ENCODE data around the gene TSACC. TPM values are rescaled to one million over a fixed set of nuclear protein-coding genes. Genes with fewer than 3 reads are reported as not detected.

TSACC gene
- total RNA-seq (2022; extraction: Qiagen RNA extraction; ENCODE audit: low read depth): 2.0 to 2.8 TPM (median 2.2 TPM) in 5 replicates

DNA sequence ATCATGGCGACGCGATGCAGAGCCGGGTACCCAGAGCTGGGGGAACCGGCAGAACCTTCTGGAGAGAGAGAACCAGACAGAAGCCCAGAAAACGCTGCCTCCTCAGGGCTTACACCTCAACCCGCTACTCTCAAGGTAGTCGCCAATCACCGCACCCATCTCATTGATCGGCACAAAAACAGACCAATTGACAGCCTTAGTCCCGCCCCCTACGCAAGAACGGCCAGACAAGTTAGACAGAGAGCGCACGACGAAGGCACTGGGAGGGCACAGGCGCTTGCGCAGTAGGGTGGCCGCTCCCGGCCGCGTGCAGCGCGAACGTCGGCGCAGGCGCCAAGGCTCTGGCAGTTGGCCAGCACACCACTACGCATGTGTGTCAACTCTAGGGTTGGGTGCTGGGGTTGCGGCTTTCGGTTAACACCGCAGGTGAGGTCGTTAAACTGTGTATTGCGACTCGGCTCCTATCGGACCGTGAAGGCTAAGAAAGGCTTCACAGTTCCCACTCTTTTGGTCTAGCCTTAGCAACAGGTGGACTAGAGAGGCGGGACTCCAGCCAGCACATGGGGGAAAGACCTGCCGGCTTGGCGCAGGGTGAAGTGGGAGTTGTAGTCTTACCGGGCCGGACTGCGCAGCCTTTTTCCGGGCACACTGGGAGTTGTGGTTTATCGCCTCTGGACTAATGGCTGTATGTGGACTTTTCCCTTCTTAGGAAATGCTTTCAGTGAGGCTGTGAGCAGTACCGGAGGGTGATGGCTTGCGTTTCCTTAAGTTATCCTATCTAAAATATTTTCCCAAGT is at the start of gene TSACC, which contains the start of gene CCT3:
TSS of gene TSACC (plus strand) at position 347 of the 797 bp plus-strand sequence. CDS start 1,232 bp downstream, outside the sequence.
TSS of gene CCT3 (minus strand) at position 113 of the 797 bp plus-strand sequence. CDS start at position 5, 108 bp downstream.

DNA sequence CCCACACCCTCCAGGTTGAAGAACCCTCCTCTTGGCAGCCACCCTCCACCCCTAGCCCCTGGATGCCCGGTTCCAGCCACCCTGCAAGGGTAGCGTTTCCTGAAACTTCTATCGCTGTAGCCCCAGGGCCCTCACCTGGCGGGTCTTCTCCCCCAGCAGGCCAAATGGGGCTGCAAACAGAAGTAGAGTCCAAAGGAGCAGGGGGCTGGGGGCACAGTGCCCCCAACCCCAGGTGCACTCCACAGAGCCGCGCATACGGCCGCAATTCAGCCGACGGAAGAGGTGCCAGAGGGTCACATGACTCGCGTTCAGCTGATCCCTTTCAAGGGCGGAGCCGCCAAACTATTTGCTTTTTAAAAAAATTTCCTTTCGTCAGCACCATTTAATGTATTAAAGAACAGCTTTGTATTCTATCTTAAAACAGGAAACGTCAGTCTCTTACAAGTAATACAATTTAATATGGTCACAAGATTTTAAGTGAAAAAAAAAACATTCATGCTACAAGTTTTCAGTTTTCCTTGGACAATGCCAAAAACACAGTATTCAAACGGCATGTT is 42.9 kb upstream of the TSACC start, which contains the start of gene GLMP:
TSS of gene GLMP (minus strand) at position 289 of the 557 bp plus-strand sequence. CDS start at position 255, 34 bp downstream.

DNA sequence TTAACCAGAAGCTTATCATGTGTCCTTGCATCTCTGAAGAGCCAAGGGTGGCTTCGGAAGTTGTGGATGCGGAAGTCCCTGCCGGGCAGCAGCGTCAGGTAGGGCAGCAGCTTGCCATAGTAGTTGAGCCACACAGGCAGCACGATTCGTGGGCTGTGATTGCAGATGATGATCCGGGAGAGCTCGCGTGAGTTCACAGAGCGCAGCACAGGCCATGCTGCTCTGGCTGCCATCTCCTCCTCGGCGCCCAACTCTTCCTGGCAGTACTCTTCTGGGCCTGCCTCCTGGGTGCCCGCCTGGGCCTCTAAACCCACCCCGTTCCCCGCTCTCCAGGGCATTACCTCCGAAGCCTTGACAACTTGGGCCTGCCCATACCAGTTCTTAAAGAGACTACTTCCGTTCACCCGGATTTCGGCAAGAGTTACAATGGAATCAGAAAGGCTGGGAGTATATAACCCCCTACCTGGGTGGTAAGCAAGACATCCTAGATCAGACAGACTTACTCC is 39.4 kb upstream of the TSACC start, which contains the start of gene VHLL:
TSS of gene VHLL (minus strand) at position 456 of the 506 bp plus-strand sequence. CDS start at position 338, 118 bp downstream.

DNA sequence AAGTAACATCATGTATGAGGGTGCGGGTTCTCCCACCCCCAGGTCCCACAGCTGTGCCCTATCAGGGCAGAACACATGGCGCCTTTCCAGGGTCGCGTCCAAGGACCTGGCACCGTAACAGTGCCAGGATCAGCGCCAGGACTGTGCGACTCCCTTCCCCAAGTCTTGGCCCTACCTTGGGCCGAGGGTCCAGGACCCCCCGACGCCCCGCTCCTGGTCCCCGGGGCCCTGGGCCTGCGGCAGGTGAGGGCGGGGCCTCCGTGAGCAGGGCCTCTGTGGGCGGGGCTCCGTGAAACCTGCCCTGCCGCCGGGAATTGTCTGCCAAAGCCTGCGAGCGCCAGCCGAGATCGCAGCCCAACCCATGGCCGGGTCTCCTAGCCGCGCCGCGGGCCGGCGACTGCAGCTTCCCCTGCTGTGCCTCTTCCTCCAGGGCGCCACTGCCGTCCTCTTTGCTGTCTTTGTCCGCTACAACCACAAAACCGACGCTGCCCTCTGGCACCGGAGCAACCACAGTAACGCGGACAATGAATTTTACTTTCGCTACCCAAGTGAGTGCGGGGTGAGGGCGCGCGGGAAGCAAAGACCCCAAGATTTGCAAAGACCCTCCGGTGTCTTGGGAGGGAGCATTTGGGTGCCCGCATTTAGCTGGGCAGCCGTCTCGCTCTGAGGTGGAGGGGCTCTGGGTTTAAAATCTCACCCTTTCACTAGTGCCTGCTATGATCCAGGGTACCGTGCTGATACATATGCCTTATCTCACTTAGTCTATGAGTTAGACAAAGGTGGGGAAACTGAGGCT is 30.8 kb downstream of the TSACC start, which contains the start of gene RHBG:
TSS of gene RHBG (plus strand) at position 323 of the 796 bp plus-strand sequence. CDS start at position 362, 39 bp downstream.

Other genes with a start within 250 kb of the TSACC start
- gene LMNA, start 223.8 kb upstream of the TSACC start, total RNA-seq (2022; extraction: Qiagen RNA extraction; ENCODE audit: low read depth): 658 to 735 TPM (median 680 TPM) in 5 replicates
- 0.32 to 0.69 TPM (median 0.44 TPM) in 5 replicates for gene SEMA4A, start 184.9 kb upstream of the TSACC start, total RNA-seq (2022; extraction: Qiagen RNA extraction; ENCODE audit: low read depth)
- 27.7 to 35.1 TPM (median 29.0 TPM) in 5 replicates for gene SLC25A44, start 144.4 kb upstream of the TSACC start, total RNA-seq (2022; extraction: Qiagen RNA extraction; ENCODE audit: low read depth)
- 54.6 to 65.6 TPM (median 58.8 TPM) in 5 replicates for gene PMF1, start 125.5 kb upstream of the TSACC start, total RNA-seq (2022; extraction: Qiagen RNA extraction; ENCODE audit: low read depth)
- gene BGLAP, start 96.3 kb upstream of the TSACC start, total RNA-seq (2022; extraction: Qiagen RNA extraction; ENCODE audit: low read depth): 0.40 to 0.53 TPM (median 0.46 TPM) in 3 of 5 replicates, not detected in the others
- gene PAQR6, start 90.5 kb upstream of the TSACC start, total RNA-seq (2022; extraction: Qiagen RNA extraction; ENCODE audit: low read depth): 3.2 to 3.9 TPM (median 3.8 TPM) in 5 replicates
- gene SMG5, start 55.7 kb upstream of the TSACC start, total RNA-seq (2022; extraction: Qiagen RNA extraction; ENCODE audit: low read depth): 44.5 to 51.9 TPM (median 50.1 TPM) in 5 replicates
- 5.4 to 10.2 TPM (median 8.3 TPM) in 5 replicates for gene TMEM79, start 54.2 kb upstream of the TSACC start, total RNA-seq (2022; extraction: Qiagen RNA extraction; ENCODE audit: low read depth)
- gene GLMP, start 42.8 kb upstream of the TSACC start, total RNA-seq (2022; extraction: Qiagen RNA extraction; ENCODE audit: low read depth): 35.7 to 51.2 TPM (median 47.4 TPM) in 5 replicates
- gene VHLL, start 39.2 kb upstream of the TSACC start, total RNA-seq (2022; extraction: Qiagen RNA extraction; ENCODE audit: low read depth): not detected in 5 replicates
- gene CCT3, start 234 bp upstream of the TSACC start, total RNA-seq (2022; extraction: Qiagen RNA extraction; ENCODE audit: low read depth): 400 to 427 TPM (median 422 TPM) in 5 replicates
- not detected in 5 replicates for gene RHBG, start 30.7 kb downstream of the TSACC start, total RNA-seq (2022; extraction: Qiagen RNA extraction; ENCODE audit: low read depth)
- gene MEF2D, start 162.2 kb downstream of the TSACC start, total RNA-seq (2022; extraction: Qiagen RNA extraction; ENCODE audit: low read depth): 28.0 to 35.6 TPM (median 34.0 TPM) in 5 replicates
- gene IQGAP3, start 234.0 kb downstream of the TSACC start, total RNA-seq (2022; extraction: Qiagen RNA extraction; ENCODE audit: low read depth): 11.7 to 19.1 TPM (median 16.5 TPM) in 5 replicates
- gene TTC24, start 241.2 kb downstream of the TSACC start, total RNA-seq (2022; extraction: Qiagen RNA extraction; ENCODE audit: low read depth): not detected in 5 replicates